ENCODE results near the gene TTYH3. TPM values are rescaled to one million over a fixed set of nuclear protein-coding genes. Genes with fewer than 3 reads are reported as not detected.
A peak's percentile ranks its signal among the peaks of the same experiment; 100 is the strongest.

The TTYH3 gene
- total and polyA plus RNA-seq, 2 donors (not counting 1 experiment from before 2014, with no cell fraction given), result 17.4 to 19.7 TPM

DNA sequence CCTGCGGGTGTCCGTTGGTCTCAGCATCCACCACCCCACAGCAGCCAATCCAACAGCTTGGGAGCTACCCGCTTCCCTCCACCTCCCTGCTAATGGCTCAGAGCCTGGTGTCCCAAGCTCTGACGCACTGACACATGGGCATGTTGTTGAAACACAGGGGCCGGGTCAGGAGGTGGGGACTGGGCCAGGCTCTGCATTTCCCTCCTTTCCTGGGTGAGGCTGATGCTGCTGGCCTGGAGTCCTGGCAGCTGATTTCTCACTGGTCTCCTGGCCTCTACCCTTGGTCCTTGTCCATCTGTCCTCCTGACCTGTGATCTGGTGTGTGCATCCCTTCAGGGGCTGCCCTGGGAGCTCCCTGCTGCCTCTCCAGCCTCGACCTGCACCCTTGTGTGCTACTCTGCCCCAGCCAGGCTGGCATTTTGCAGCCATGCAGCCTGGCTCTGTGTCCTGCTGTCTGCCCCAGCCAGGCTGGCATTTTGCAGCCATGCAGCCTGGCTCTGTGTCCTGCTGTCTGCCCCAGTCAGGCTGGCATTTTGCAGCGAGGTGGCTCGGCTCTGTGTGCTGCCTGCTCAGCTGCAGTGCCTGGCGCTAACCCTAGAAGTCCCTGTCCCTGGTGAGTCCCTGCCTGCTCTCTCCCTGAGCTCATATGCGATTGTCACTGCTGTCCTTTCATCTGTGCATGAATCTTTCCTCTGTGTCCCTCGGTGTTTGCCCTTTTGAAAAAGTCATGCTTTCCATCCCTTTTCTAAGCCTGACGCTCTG is 70.2 kb downstream of the TTYH3 start:
- no peaks in the 10 kb centered on the region for H3K79me2 ChIP-seq (ENCODE audit: control insufficient read depth, insufficient read depth, low read length)
- H2AFZ ChIP-seq (ENCODE audit: low read length), result no peak overlapping the region
- H3K36me3 ChIP-seq (ENCODE audit: control insufficient read depth, insufficient read depth, low read length), result no peaks in the 10 kb centered on the region
- H3K27me3 ChIP-seq (ENCODE audit: control insufficient read depth, insufficient read depth, low read length), result no peaks in the 10 kb centered on the region
- no peak overlapping the region for H3K4me2 ChIP-seq (ENCODE audit: extremely low read depth, insufficient read depth, low read length)
- H4K20me1 ChIP-seq (ENCODE audit: control insufficient read depth, extremely low read depth, insufficient read depth, low read length), result no peaks in the 10 kb centered on the region
- no peaks in the 10 kb centered on the region for H3K9me3 ChIP-seq (ENCODE audit: control insufficient read depth, insufficient read depth, low read depth, low read length)
- H3K4me1 ChIP-seq (ENCODE audit: control insufficient read depth, extremely low read depth, insufficient read depth, low read length), result peaks cover 3% of the 10 kb centered on the region
- no peak overlapping the region for H3K9ac ChIP-seq (ENCODE audit: insufficient read depth, low read length)
- H3K4me3 ChIP-seq (replicated peaks in 1 of 4; ENCODE audit: control extremely low read depth in 1 of 4, insufficient read depth in 1 of 4, low read depth in 3 of 4, low read length in 4 of 4), result no peak overlapping the region
- no peak overlapping the region for H3K27ac ChIP-seq (ENCODE audit: insufficient read depth, low read length)
- DNase-seq (ENCODE audit: low read depth in 2 of 2), result peak in 1 of 2 donors; percentile 83
- TF ChIP-seq EZH2 (IDR thresholded peaks at IDR 0.05; ENCODE audit: low read length, missing control alignments), result no peak
- TF ChIP-seq, protein P1, sequence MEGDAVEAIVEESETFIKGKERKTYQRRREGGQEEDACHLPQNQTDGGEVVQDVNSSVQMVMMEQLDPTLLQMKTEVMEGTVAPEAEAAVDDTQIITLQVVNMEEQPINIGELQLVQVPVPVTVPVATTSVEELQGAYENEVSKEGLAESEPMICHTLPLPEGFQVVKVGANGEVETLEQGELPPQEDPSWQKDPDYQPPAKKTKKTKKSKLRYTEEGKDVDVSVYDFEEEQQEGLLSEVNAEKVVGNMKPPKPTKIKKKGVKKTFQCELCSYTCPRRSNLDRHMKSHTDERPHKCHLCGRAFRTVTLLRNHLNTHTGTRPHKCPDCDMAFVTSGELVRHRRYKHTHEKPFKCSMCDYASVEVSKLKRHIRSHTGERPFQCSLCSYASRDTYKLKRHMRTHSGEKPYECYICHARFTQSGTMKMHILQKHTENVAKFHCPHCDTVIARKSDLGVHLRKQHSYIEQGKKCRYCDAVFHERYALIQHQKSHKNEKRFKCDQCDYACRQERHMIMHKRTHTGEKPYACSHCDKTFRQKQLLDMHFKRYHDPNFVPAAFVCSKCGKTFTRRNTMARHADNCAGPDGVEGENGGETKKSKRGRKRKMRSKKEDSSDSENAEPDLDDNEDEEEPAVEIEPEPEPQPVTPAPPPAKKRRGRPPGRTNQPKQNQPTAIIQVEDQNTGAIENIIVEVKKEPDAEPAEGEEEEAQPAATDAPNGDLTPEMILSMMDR (conservative IDR thresholded peaks at IDR 0.05 in 1 of 2, IDR thresholded peaks at IDR 0.05 in 1 of 2; ENCODE audit: low read depth in 1 of 2, low read length in 2 of 2), result no peak

DNA sequence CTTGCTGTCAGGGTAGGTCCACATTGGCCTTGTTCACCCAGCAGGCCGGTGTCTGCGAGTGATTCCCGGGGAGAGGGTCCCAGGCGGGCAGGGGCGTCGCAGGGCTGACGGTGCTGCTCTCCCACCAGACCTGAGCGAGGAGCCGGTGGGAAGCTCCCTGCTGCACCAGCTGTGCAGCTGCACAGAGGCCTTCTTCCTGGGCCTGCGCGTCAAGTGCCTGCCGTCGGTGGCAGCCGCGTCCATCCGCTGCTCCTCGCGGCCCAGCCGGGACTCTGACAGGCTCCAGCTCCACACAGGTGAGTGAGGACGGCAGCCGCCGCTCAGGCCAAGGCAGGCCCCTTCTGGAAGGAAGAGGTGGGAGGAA is 70.8 kb downstream of the TTYH3 start:
- Histone ChIP-seq H3K36me3 (ENCODE audit: control insufficient read depth, insufficient read depth, low read length) (no peaks in the 10 kb centered on the region), H3K9me3 (ENCODE audit: control insufficient read depth, insufficient read depth, low read depth, low read length) (no peaks in the 10 kb centered on the region), H3K4me1 (ENCODE audit: control insufficient read depth, extremely low read depth, insufficient read depth, low read length) (peaks cover 3% of the 10 kb centered on the region), H4K20me1 (ENCODE audit: control insufficient read depth, extremely low read depth, insufficient read depth, low read length) (no peaks in the 10 kb centered on the region), H2AFZ (ENCODE audit: low read length) (no peak overlapping the region), H3K9ac (ENCODE audit: insufficient read depth, low read length) (no peak overlapping the region), H3K27ac (ENCODE audit: insufficient read depth, low read length) (no peak overlapping the region), H3K79me2 (ENCODE audit: control insufficient read depth, insufficient read depth, low read length) (no peaks in the 10 kb centered on the region), H3K27me3 (ENCODE audit: control insufficient read depth, insufficient read depth, low read length) (no peaks in the 10 kb centered on the region), H3K4me2 (ENCODE audit: extremely low read depth, insufficient read depth, low read length) (no peak overlapping the region), H3K4me3 (replicated peaks in 1 of 4; ENCODE audit: control extremely low read depth in 1 of 4, insufficient read depth in 1 of 4, low read depth in 3 of 4, low read length in 4 of 4) (no peak overlapping the region)
- TF ChIP-seq EZH2 (IDR thresholded peaks at IDR 0.05; ENCODE audit: low read length, missing control alignments), result no peak
- TF ChIP-seq, protein P1 (conservative IDR thresholded peaks at IDR 0.05 in 1 of 2, IDR thresholded peaks at IDR 0.05 in 1 of 2; ENCODE audit: low read depth in 1 of 2, low read length in 2 of 2), result no peak
- no peak for DNase-seq (ENCODE audit: low read depth in 2 of 2)

DNA sequence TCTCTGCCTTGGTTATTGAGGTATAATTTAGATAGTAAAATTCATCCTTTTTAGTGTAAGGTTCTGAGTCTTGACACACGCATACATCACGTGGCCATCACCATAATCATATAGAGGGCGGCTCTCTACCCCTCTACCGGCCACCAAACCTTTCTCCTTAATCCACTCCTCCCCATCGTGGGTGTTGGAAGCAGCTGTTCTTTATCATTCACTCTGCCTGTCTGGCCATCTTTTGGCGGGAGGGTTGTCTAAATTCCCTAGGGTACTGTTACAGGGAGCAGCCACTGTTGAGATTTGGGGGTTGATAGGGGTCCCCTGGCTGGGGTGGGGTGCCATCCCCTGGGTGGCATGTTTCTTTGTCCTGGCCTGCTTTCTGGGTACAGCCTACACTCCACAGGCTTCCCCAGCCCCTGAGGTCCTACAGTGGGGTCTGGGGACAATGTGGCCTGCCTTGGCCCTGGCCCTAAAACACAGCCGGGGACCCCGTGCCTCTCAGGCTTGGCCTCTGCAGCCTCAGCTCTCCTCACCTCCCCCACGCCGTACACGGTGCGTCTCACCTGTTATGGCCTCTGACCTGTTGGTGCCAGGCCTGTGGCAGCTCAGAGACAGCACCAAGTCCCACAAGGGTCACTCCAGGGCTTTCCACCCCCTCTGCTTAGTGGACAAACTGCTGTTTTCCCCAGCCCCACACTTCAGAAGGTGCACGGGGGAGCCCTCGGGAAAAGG is 73.7 kb downstream of the TTYH3 start:
- no peak overlapping the region for H3K9ac ChIP-seq (ENCODE audit: insufficient read depth, low read length)
- no peaks in the 10 kb centered on the region for H3K79me2 ChIP-seq (ENCODE audit: control insufficient read depth, insufficient read depth, low read length)
- no peaks in the 10 kb centered on the region for H4K20me1 ChIP-seq (ENCODE audit: control insufficient read depth, extremely low read depth, insufficient read depth, low read length)
- no peak for DNase-seq (ENCODE audit: low read depth in 2 of 2)
- peaks cover 3% of the 10 kb centered on the region for H3K4me1 ChIP-seq (ENCODE audit: control insufficient read depth, extremely low read depth, insufficient read depth, low read length)
- H3K27me3 ChIP-seq (ENCODE audit: control insufficient read depth, insufficient read depth, low read length), result no peaks in the 10 kb centered on the region
- H3K27ac ChIP-seq (ENCODE audit: insufficient read depth, low read length), result no peak overlapping the region
- no peaks in the 10 kb centered on the region for H3K9me3 ChIP-seq (ENCODE audit: control insufficient read depth, insufficient read depth, low read depth, low read length)
- no peak overlapping the region for H2AFZ ChIP-seq (ENCODE audit: low read length)
- no peak overlapping the region for H3K4me2 ChIP-seq (ENCODE audit: extremely low read depth, insufficient read depth, low read length)
- TF ChIP-seq EZH2 (IDR thresholded peaks at IDR 0.05; ENCODE audit: low read length, missing control alignments), result no peak
- TF ChIP-seq, protein P1 (conservative IDR thresholded peaks at IDR 0.05 in 1 of 2, IDR thresholded peaks at IDR 0.05 in 1 of 2; ENCODE audit: low read depth in 1 of 2, low read length in 2 of 2), result no peak
- no peak overlapping the region for H3K4me3 ChIP-seq (replicated peaks in 1 of 4; ENCODE audit: control extremely low read depth in 1 of 4, insufficient read depth in 1 of 4, low read depth in 3 of 4, low read length in 4 of 4)
- no peaks in the 10 kb centered on the region for H3K36me3 ChIP-seq (ENCODE audit: control insufficient read depth, insufficient read depth, low read length)

Measured in fibroblast of lung (primary cell).